Gastroesophageal sphincter (tissue), 4 donors: ENCODE measurements around the gene CNOT2. TPM values are rescaled to one million over a fixed set of nuclear protein-coding genes. Genes with fewer than 3 reads are reported as not detected.

Experiments used
- ATAC-seq: fragments of 150-250 bp; one replicate; pipeline ENCODE4 v1.9.1; 2016; ENCODE audit warnings: mild to moderate bottlenecking, moderate library complexity
- H3K27ac ChIP-seq, 4 donors: fragments of 200-600 bp; sonication (generic) in 3 of 4; 1 replicate in 3 of 4; 2 replicates in 1 of 4; pipeline ENCODE4 v1.5.1; 2016 to 2019
- H3K27me3 ChIP-seq: fragments of 200-600 bp; sonication (generic); one replicate; pipeline ENCODE4 v1.5.1; 2019
- H3K36me3 ChIP-seq, 2 donors: fragments of 200-600 bp; sonication (generic); one replicate each; pipeline ENCODE4 v1.5.1; 2019; ENCODE audit warnings: control low read depth in 1 of 2
- H3K4me1 ChIP-seq, 3 donors: fragments of 200-600 bp; sonication (generic); 1 replicate in 2 of 3; 2 replicates in 1 of 3; pipeline ENCODE4 v1.5.1; 2016 to 2019; ENCODE audit warnings: control low read depth in 2 of 3
- H3K4me3 ChIP-seq, 2 donors: fragments of 200-600 bp; sonication (generic); one replicate each; pipeline ENCODE4 v1.5.1; 2019; ENCODE audit warnings: mild to moderate bottlenecking in 1 of 2, moderate library complexity in 1 of 2
- H3K9me3 ChIP-seq, 3 donors: fragments of 200-600 bp; sonication (generic); one replicate each; pipeline ENCODE4 v1.5.1; 2017 to 2019; ENCODE audit warnings: control low read depth in 2 of 3
- EP300 ChIP-seq: sonication (generic); formaldehyde crosslinking; IDR thresholded peaks from one replicate; pipeline ENCODE4 v1.6.1; 2017; ENCODE audit warnings: antibody characterized with exemption, mild to moderate bottlenecking
- POLR2A ChIP-seq, 2 donors: fragments of 450-650 bp; IDR thresholded peaks; one replicate each; pipeline ENCODE4 v1.6.1; 2017; ENCODE audit warnings: antibody characterized with exemption in 2 of 2, mild to moderate bottlenecking in 2 of 2, moderate library complexity in 1 of 2
- POLR2AphosphoS5 ChIP-seq: sonication (generic); formaldehyde crosslinking; IDR thresholded peaks from one replicate; pipeline ENCODE4 v1.6.1; 2017; ENCODE audit warnings: antibody characterized with exemption
- WGBS, 2 donors: methylation state at CpG; one replicate each; pipeline ENCODE4 v1.1.5; 2018; ENCODE audit warnings: low coverage in 1 of 2; 5-methylcytosine and 5-hydroxymethylcytosine counted together
- total RNA-seq, 4 donors: library from RNA; depleted of rRNA; stranded (reverse); fragments of >200 nt; gene quantifications; one replicate each; pipeline ENCODE4 v1.1.0, GENCODE V29; 2016
- TF ChIP-seq, protein P1 (sequence below), 4 experiments: fragments of 200-600 bp in 2 of 4; fragments of 450-650 bp in 2 of 4; sonication (generic) in 1 of 4; IDR thresholded peaks; one replicate each; pipeline ENCODE4 v1.5.1; 2017 to 2019; ENCODE audit warnings: antibody characterized with exemption in 4 of 4, mild to moderate bottlenecking in 2 of 4, moderate library complexity in 2 of 4

Gene CNOT2
- total RNA-seq, 4 donors from 2014 or later, result 71.9 to 125 (median 101) TPM

DNA sequence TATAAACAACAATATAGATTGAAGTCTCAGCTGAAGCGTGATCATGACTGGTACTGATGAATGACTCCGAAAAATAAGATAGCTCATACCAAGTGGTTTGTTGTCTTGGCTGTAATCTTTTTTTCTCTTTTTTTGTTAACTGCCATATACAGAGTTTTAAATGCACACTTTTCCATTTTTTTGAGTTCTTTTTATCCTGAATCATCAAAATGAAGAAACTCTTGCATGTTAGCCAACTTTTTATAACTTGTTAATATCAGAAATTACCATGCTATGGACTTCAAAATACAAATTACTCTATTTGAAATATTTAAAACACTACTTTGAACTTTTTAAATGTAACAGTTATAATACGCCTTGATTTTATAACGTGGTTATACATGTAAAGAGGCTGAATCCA is 112.7 kb downstream of the CNOT2 start:
- Histone ChIP-seq H3K4me3 (no peak overlapping the region), H3K27ac (no peak overlapping the region), H3K36me3 (peaks cover 0 to 24% of the 10 kb centered on the region in 2 donors), H3K27me3 (no peaks in the 10 kb centered on the region), H3K4me1 (no peaks in the 10 kb centered on the region), H3K9me3 (no peaks in the 10 kb centered on the region)
- WGBS, 2 donors, result 91 to 97% methylated on average over 4 of the region's 4 CpGs
- TF ChIP-seq, protein P1, sequence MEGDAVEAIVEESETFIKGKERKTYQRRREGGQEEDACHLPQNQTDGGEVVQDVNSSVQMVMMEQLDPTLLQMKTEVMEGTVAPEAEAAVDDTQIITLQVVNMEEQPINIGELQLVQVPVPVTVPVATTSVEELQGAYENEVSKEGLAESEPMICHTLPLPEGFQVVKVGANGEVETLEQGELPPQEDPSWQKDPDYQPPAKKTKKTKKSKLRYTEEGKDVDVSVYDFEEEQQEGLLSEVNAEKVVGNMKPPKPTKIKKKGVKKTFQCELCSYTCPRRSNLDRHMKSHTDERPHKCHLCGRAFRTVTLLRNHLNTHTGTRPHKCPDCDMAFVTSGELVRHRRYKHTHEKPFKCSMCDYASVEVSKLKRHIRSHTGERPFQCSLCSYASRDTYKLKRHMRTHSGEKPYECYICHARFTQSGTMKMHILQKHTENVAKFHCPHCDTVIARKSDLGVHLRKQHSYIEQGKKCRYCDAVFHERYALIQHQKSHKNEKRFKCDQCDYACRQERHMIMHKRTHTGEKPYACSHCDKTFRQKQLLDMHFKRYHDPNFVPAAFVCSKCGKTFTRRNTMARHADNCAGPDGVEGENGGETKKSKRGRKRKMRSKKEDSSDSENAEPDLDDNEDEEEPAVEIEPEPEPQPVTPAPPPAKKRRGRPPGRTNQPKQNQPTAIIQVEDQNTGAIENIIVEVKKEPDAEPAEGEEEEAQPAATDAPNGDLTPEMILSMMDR (IDR thresholded peaks at IDR 0.05), result no peak
- TF ChIP-seq POLR2A (IDR thresholded peaks at IDR 0.05) (no peak), EP300 (no peak), POLR2AphosphoS5 (no peak)
- ATAC-seq, result no peak

DNA sequence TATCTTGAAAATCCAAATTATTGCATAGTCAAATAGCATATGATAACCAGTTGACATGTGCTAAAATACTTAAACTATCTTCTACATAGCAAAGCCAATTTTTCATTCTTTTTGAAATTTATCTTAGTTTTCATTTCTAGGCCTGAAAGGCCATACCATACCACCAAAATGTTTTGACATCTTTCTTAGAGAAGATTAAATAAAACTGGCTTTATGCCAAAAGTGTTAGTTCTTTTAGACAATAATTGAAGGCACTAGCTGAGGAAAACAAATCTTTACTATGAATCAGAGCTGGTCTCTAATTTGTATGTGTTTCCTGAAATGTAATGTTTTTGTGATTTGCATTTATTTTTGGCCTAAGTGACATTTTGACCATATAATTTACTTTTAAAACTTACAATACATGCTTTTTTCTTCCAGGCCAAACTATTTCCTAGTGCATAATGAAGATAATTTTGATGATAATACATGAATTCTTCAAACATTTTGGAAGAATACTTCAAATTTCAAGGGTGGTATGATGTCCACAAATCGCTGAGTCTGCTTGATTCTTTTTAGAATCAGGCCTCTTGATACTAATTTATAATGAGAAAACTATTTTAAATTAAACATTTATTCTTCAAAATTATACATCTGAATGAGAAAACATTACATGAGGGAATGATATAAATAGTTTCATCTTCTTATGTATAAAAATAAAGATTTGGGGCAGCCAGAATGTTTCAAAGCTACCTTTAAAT is 116.4 kb downstream of the CNOT2 start:
- Histone ChIP-seq H3K36me3 (peaks cover 0 to 8% of the 10 kb centered on the region in 2 donors), H3K27me3 (peaks cover 14% of the 10 kb centered on the region), H3K9me3 (no peaks in the 10 kb centered on the region), H3K4me3 (no peak overlapping the region), H3K27ac (no peak overlapping the region), H3K4me1 (no peaks in the 10 kb centered on the region)
- 92 to 97% methylated on average over 1 of the region's 1 CpG for WGBS, 2 donors
- TF ChIP-seq POLR2A (IDR thresholded peaks at IDR 0.05), result no peak
- TF ChIP-seq, protein P1 (IDR thresholded peaks at IDR 0.05), result no peak
- TF ChIP-seq POLR2AphosphoS5, result no peak
- TF ChIP-seq EP300, result no peak
- ATAC-seq, result no peak

DNA sequence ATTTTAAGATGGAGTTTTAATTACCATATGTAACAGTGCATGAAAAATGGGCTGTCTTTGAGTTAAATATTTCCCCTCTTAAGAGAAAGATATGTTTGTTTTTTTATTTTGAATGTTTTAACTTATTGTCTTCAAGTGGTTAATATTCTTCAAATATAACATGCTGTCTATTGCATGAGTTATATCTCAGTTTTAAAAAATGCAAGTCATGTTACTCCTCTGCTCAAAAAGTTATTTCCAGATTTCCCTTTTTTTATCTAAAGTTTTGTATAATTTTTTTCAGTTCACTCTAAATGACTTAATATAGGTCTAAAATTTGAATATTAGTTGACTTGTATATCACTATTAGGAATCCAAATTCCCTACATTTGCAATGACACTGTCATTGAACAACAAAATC is 117.0 kb downstream of the CNOT2 start:
- H3K4me1 ChIP-seq, result peaks cover 0 to 5% (median 3%) of the 10 kb centered on the region in 3 donors

DNA sequence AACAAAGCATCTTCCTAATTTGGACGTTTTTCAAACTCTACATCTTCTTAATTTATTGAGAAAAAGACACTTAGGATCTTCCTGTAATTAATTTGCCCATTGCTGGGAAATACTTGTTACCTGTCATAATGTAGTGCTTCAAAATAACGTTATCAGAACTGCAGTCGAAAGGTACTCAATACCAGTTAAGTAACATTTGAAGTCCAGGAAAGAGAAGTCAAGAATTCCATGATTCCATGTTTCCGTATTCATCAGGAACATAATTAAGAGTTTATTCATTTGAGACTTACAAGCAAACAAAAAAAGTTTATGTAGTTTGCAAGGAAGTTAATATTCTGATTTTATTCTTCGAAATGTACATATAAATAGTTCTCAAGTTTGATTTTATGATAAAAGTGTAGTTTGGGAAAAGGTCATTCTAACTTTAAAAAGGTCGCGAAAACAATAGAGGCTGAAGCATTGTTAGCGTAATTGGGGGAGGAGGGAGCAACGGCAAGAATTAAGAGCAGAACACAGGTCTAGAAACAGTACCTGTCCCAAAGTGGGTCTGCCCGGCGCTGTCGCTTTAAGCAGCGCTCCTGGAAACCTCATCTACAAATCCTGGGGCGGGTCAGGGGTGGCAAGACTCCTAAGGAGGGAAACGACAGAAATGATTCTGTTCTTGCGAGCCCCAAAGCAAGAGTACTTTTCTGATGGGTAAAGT is 121.6 kb downstream of the CNOT2 start:
- TF ChIP-seq EP300 (no peak), POLR2AphosphoS5 (no peak), POLR2A (IDR thresholded peaks at IDR 0.05) (no peak)
- TF ChIP-seq, protein P1 (IDR thresholded peaks at IDR 0.05), result no peak
- Histone ChIP-seq H3K4me3 (peak overlapping the region; percentile 47 to 80), H3K4me1 (peaks cover 0 to 23% (median 8%) of the 10 kb centered on the region in 3 donors), H3K9me3 (no peaks in the 10 kb centered on the region), H3K36me3 (no peaks in the 10 kb centered on the region), H3K27me3 (peaks cover 48% of the 10 kb centered on the region), H3K27ac (no peak overlapping the region)
- WGBS, 2 donors, result 27 to 60% methylated on average over 7 to 16 of the region's 16 CpGs
- no peak for ATAC-seq

More for the DNA sequence above, 117.0 kb downstream of the CNOT2 start:
- no peak overlapping the region for H3K27ac ChIP-seq
- no peaks in the 10 kb centered on the region for H3K9me3 ChIP-seq
- ATAC-seq, result no peak
- no peak overlapping the region for H3K4me3 ChIP-seq
- TF ChIP-seq POLR2A (IDR thresholded peaks at IDR 0.05), result no peak
- no peak for TF ChIP-seq POLR2AphosphoS5
- peaks cover 0 to 2% of the 10 kb centered on the region in 2 donors for H3K36me3 ChIP-seq
- peaks cover 20% of the 10 kb centered on the region for H3K27me3 ChIP-seq

DNA sequence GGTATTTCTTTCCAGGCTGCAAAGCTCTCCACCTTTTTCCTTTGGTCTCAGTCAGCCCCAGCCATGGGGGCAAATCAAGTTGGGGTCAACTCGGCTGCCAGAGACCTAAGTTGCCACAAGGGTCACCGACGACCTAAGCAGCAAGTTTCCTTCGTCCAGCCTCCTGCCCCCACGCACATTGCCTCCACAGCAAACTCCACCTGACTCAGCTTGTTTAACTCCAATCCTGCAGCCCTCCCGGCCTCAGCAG is 122.1 kb downstream of the CNOT2 start:
- no peak for TF ChIP-seq EP300
- TF ChIP-seq, protein P1 (IDR thresholded peaks at IDR 0.05), result no peak
- no peak for TF ChIP-seq POLR2AphosphoS5
- TF ChIP-seq POLR2A (IDR thresholded peaks at IDR 0.05), result no peak
- H3K4me1 ChIP-seq, result peaks cover 0 to 23% (median 8%) of the 10 kb centered on the region in 3 donors
- no peak overlapping the region for H3K27ac ChIP-seq
- H3K36me3 ChIP-seq, result no peaks in the 10 kb centered on the region
- peak overlapping the region; percentile 47 to 80 for H3K4me3 ChIP-seq
- H3K27me3 ChIP-seq, result peaks cover 48% of the 10 kb centered on the region
- no peak for ATAC-seq
- 0% methylated on average over 1 to 3 of the region's 6 CpGs for WGBS, 2 donors
- H3K9me3 ChIP-seq, result no peaks in the 10 kb centered on the region
